Erythroblast (primary cell): ENCODE data around the gene AMACR.

Experiments used
- GATA1 ChIP-seq: IDR thresholded peaks from 2 replicates; pipeline ENCODE4 v1.6.1; 2011; ENCODE audit warnings: low read depth, mild to moderate bottlenecking, control low read depth, low read length, moderate library complexity
- POLR2A ChIP-seq: IDR thresholded peaks from 2 replicates; pipeline ENCODE4 v1.6.1; 2011; ENCODE audit warnings: mild to moderate bottlenecking, low read length

DNA sequence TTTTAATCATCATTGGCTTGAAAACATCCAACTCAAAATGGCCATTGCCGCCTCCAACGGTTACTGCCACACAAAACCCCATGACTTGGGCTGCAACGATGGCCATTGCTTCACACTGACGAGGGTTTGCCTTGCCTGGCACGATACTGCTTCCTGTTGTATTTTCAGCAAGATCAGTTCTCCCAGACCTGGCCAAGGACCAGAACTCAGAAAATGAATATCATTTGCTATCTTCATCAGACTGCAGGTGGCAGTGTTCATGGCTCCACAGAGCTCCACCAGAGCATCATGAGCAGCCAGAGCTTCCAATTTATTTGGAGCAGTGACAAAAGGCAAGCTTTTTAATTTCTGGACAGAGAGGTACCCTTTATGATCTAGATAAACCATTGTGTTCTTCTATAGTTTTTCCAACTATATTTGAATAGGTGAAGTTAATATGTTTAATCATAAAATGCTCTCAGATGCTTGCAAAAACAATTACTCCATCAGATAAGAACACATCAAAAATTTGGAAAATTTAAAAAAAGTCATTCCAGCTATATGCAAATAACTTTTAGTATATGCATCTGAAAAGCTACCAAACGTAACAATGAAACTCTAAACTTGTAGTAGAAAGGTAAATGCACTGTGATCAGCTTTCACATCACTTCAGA lies 10.4 kb downstream of the AMACR start:
- TF ChIP-seq POLR2A (no peak), GATA1 (no peak)
